C4-2B (cell line): ENCODE data around the gene CORO2B.

ENCODE experiments used
- ZFX ChIP-seq: fragments of 450-650 bp; IDR thresholded peaks from 2 replicates; pipeline ENCODE4 v1.6.1; 2017
- TF ChIP-seq, protein P1 (sequence below): fragments of 450-650 bp; conservative IDR thresholded peaks from 2 replicates; pipeline ENCODE4 v1.5.1; 2017; ENCODE audit warnings: mild to moderate bottlenecking

DNA sequence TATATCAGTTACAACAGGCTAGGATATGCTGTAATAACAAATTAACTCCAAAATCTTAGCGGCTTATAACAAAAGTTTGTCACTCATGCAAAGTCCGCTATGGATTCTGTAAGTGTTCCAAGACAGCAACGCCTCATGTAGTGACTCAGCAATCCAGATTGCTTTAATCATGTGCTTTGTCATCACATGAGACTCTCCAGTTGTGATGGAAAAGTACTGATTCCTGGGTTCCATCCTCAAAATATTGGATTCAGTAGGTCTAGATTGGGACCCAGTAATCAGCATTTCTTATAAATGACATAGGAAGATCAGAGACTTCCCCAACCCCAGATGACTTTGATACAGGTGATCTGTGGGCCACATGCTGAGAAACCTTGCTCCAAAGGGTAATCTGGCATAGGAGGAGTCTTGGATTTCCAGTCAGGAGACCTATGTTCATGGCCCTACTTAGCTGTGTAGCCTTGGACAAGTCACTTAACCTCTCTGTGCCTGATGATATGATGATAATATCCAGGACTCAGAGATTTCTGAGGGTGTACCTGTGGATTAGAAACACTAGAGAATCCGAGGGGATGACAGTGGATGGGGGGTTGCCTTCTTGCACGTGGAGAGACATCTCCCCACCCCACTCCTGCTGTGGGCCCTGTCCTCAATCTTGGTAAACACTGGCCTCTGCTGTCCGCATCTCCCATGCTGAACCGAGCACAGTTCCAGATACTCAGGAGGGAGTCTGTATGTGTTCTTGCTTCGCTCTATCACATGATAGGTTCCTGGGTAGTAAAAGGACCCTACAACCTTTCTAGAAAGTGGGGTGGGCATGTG is 65.5 kb downstream of the CORO2B start:
- TF ChIP-seq, protein P1, sequence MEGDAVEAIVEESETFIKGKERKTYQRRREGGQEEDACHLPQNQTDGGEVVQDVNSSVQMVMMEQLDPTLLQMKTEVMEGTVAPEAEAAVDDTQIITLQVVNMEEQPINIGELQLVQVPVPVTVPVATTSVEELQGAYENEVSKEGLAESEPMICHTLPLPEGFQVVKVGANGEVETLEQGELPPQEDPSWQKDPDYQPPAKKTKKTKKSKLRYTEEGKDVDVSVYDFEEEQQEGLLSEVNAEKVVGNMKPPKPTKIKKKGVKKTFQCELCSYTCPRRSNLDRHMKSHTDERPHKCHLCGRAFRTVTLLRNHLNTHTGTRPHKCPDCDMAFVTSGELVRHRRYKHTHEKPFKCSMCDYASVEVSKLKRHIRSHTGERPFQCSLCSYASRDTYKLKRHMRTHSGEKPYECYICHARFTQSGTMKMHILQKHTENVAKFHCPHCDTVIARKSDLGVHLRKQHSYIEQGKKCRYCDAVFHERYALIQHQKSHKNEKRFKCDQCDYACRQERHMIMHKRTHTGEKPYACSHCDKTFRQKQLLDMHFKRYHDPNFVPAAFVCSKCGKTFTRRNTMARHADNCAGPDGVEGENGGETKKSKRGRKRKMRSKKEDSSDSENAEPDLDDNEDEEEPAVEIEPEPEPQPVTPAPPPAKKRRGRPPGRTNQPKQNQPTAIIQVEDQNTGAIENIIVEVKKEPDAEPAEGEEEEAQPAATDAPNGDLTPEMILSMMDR: no peak
- no peak for TF ChIP-seq ZFX
